NT2/D1 (cell line): ENCODE measurements around the gene GTPBP6.

Experiments used
- SUZ12 ChIP-seq: IDR thresholded peaks from 2 replicates; pipeline ENCODE4 v1.6.1; 2011; ENCODE audit not compliant: insufficient read length, insufficient read depth; ENCODE audit errors: extremely low read depth
- YY1 ChIP-seq: IDR thresholded peaks from 2 replicates; pipeline ENCODE4 v1.6.1; 2011; ENCODE audit not compliant: insufficient read length, insufficient read depth
- ZNF274 ChIP-seq: IDR thresholded peaks from 2 replicates; pipeline ENCODE4 v1.6.1; 2011; ENCODE audit warnings: mild to moderate bottlenecking, low read depth, low read length

DNA sequence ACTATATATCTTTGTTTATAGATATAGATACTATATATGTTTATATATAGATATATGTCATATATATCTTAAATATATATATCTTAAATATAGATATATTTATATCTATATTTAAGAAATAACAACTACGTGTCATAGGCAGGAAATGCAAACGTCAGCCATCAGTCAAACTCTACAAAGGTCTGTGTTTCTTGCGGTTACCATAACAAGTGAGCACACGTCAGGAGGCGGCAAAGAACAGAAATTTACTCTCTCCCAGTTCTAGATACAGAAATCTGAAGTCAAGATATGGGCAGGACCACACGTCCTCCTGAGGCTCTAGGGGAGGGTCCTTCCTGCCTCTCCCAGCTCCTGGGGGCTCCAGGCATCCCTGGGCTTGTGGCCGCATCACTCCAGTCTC lies 30.9 kb downstream of the GTPBP6 start:
- TF ChIP-seq YY1, result no peak
- no peak for TF ChIP-seq ZNF274
- TF ChIP-seq SUZ12, result no peak
